OCI-LY1 (cell line): ENCODE data around the gene PRRT2.

Experiments
- H2AFZ ChIP-seq: fragments of 200-600 bp; sonication (generic), shearing (Covaris generic); 2 replicates; pipeline ENCODE4 v1.6.0; 2014; ENCODE audit warnings: antibody characterized with exemption, mild to moderate bottlenecking, low read length
- H3F3A ChIP-seq: fragments of 200-600 bp; sonication (generic), shearing (Covaris generic); 2 replicates; pipeline ENCODE4 v1.6.0; 2014; ENCODE audit warnings: mild to moderate bottlenecking, antibody characterized with exemption, low read length, moderate library complexity; ENCODE audit not compliant: insufficient read depth
- H3K27ac ChIP-seq: fragments of 200-600 bp; sonication (generic); 2 replicates; pipeline ENCODE4 v1.5.1; 2014; ENCODE audit warnings: low read length, mixed run types, mild to moderate bottlenecking, low read depth; ENCODE audit not compliant: poor library complexity, severe bottlenecking
- H3K27me3 ChIP-seq: fragments of 200-600 bp; sonication (generic); 2 replicates; pipeline ENCODE4 v1.6.0; 2014; ENCODE audit warnings: antibody characterized with exemption, mild to moderate bottlenecking, low read length, moderate library complexity; ENCODE audit not compliant: insufficient read depth
- H3K36me3 ChIP-seq: fragments of 200-600 bp; sonication (generic); 2 replicates; pipeline ENCODE4 v1.6.1; 2014; ENCODE audit warnings: mild to moderate bottlenecking, antibody characterized with exemption, low read length, moderate library complexity, mixed read lengths; ENCODE audit not compliant: insufficient read depth
- H3K4me1 ChIP-seq: fragments of 200-600 bp; sonication (generic); 2 replicates; pipeline ENCODE4 v1.5.1; 2014; ENCODE audit warnings: mild to moderate bottlenecking, low read length, moderate library complexity; ENCODE audit not compliant: insufficient read depth, severe bottlenecking
- H3K4me2 ChIP-seq: fragments of 200-600 bp; sonication (generic), shearing (Covaris generic); 2 replicates; pipeline ENCODE4 v1.6.1; 2014; ENCODE audit warnings: low read length
- H3K4me3 ChIP-seq: fragments of 200-600 bp; sonication (generic); 2 replicates; pipeline ENCODE4 v1.5.1; 2014; ENCODE audit warnings: low read length, low read depth, mild to moderate bottlenecking, mixed read lengths; ENCODE audit not compliant: poor library complexity, severe bottlenecking
- H3K79me2 ChIP-seq: fragments of 200-600 bp; shearing (Covaris generic); 2 replicates; pipeline ENCODE4 v1.6.1; 2016; ENCODE audit warnings: mixed run types, low read length, mixed read lengths; ENCODE audit not compliant: insufficient read depth
- H3K9ac ChIP-seq: fragments of 200-600 bp; sonication (generic), shearing (Covaris generic); 2 replicates; pipeline ENCODE4 v1.6.1; 2014; ENCODE audit warnings: mild to moderate bottlenecking, low read length, mixed read lengths
- H3K9me2 ChIP-seq: fragments of 200-600 bp; sonication (generic), shearing (Covaris generic); 2 replicates; pipeline ENCODE4 v1.6.1; 2014; ENCODE audit warnings: low read depth, mild to moderate bottlenecking, low read length, mixed read lengths
- H3K9me3 ChIP-seq: fragments of 200-600 bp; shearing (Covaris generic); 2 replicates; pipeline ENCODE4 v1.6.1; 2014; ENCODE audit warnings: low read length, mixed read lengths
- H4K20me1 ChIP-seq: fragments of 200-600 bp; sonication (generic), shearing (Covaris generic); 2 replicates; pipeline ENCODE4 v1.6.0; 2016; ENCODE audit warnings: mild to moderate bottlenecking, low read length; ENCODE audit not compliant: insufficient read depth
- EZH2 ChIP-seq: fragments of 200-600 bp; sonication (generic), shearing (Covaris generic); IDR thresholded peaks from 2 replicates; pipeline ENCODE4 v1.8.0; 2017; ENCODE audit warnings: borderline replicate concordance, mixed run types, mild to moderate bottlenecking, antibody characterized with exemption, low read length, moderate library complexity, mixed read lengths
- TF ChIP-seq, protein P1 (sequence below): fragments of 200-600 bp; sonication (generic), shearing (Covaris generic); IDR thresholded peaks from 2 replicates; pipeline ENCODE4 v1.5.1; 2017; ENCODE audit warnings: mild to moderate bottlenecking, antibody characterized with exemption, low read length, moderate library complexity, mixed read lengths

The PRRT2 gene

DNA sequence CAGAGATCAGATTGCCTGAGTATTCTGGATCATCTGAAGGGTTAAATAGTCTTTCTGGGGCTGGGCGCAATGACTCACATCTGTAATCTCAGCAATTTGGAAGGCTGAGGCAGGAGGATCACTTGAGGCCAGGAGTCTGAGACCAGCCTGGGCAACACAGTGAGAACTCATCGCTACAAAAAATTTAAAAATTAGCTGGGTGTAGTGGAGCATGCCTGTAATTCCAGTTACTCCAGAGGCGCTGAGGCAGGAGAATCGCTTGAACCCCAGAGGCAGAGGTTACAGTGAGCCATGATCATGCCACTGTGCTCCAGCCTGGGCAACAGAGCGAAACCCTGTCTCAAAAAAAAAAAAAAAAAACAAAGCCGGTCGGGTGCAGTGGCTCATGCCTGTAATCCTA is 23.9 kb downstream of the PRRT2 start:
- Histone ChIP-seq H2AFZ (no peak overlapping the region), H3K9ac (no peak overlapping the region), H3K9me2 (no peaks in the 10 kb centered on the region), H3K9me3 (no peaks in the 10 kb centered on the region), H4K20me1 (no peaks in the 10 kb centered on the region), H3F3A (no peaks in the 10 kb centered on the region), H3K4me2 (no peak overlapping the region), H3K36me3 (no peaks in the 10 kb centered on the region), H3K4me1 (no peaks in the 10 kb centered on the region), H3K4me3 (no peak overlapping the region), H3K27me3 (no peaks in the 10 kb centered on the region), H3K27ac (no peak overlapping the region), H3K79me2 (no peaks in the 10 kb centered on the region)
- TF ChIP-seq EZH2: no peak
- TF ChIP-seq, protein P1, sequence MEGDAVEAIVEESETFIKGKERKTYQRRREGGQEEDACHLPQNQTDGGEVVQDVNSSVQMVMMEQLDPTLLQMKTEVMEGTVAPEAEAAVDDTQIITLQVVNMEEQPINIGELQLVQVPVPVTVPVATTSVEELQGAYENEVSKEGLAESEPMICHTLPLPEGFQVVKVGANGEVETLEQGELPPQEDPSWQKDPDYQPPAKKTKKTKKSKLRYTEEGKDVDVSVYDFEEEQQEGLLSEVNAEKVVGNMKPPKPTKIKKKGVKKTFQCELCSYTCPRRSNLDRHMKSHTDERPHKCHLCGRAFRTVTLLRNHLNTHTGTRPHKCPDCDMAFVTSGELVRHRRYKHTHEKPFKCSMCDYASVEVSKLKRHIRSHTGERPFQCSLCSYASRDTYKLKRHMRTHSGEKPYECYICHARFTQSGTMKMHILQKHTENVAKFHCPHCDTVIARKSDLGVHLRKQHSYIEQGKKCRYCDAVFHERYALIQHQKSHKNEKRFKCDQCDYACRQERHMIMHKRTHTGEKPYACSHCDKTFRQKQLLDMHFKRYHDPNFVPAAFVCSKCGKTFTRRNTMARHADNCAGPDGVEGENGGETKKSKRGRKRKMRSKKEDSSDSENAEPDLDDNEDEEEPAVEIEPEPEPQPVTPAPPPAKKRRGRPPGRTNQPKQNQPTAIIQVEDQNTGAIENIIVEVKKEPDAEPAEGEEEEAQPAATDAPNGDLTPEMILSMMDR: no peak

DNA sequence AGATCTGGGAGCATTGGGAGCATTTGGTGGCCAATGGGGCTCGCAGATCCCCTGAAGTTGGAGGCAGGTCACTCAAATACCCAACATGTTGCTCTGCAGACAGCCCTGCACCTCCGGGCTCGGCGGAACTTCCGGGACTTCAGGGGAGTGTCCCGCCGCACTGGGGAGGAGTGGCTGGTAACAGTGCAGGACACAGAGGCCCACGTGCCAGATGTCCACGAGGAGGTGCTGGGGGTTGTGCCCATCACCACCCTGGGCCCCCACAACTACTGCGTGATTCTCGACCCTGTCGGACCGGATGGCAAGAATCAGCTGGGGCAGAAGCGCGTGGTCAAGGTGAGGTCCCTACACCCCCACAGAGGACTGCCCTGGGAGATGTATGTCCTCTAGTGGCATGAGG is 24.6 kb downstream of the PRRT2 start:
- no peaks in the 10 kb centered on the region for H3K27me3 ChIP-seq
- no peak overlapping the region for H2AFZ ChIP-seq
- no peak overlapping the region for H3K4me2 ChIP-seq
- no peaks in the 10 kb centered on the region for H4K20me1 ChIP-seq
- no peak overlapping the region for H3K27ac ChIP-seq
- H3K9me2 ChIP-seq: no peaks in the 10 kb centered on the region
- H3K4me3 ChIP-seq: no peak overlapping the region
- no peaks in the 10 kb centered on the region for H3K79me2 ChIP-seq
- no peaks in the 10 kb centered on the region for H3K9me3 ChIP-seq
- no peaks in the 10 kb centered on the region for H3K4me1 ChIP-seq
- H3F3A ChIP-seq: no peaks in the 10 kb centered on the region
- TF ChIP-seq, protein P1: no peak
- no peak for TF ChIP-seq EZH2
- no peak overlapping the region for H3K9ac ChIP-seq
- H3K36me3 ChIP-seq: no peaks in the 10 kb centered on the region

DNA sequence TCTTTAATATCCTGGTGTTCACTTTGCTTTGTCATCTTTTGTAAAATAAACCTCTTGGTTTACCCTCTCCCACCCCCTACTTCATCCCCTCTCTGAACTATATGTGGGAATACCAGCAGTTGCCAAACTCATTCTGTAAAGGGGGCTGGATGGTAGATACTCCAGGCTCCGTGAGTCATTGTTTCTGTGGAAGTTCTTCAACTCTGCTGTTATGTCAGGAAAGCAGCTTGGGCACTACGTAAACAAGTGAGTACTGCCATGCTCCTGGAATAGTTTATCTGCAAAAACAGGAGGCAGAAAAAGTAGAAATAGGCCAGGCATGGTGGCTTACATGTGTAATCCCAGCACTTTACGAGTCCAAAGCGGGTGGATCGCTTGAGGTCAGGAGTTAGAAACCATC is 25.8 kb downstream of the PRRT2 start:
- Histone ChIP-seq H3K4me2 (no peak overlapping the region), H3K79me2 (no peaks in the 10 kb centered on the region), H3K27me3 (no peaks in the 10 kb centered on the region), H3K36me3 (no peaks in the 10 kb centered on the region), H3F3A (no peaks in the 10 kb centered on the region), H4K20me1 (no peaks in the 10 kb centered on the region), H3K4me3 (no peak overlapping the region), H3K4me1 (no peaks in the 10 kb centered on the region), H3K27ac (no peak overlapping the region), H3K9me2 (no peaks in the 10 kb centered on the region), H2AFZ (no peak overlapping the region), H3K9me3 (no peaks in the 10 kb centered on the region), H3K9ac (no peak overlapping the region)
- TF ChIP-seq EZH2: no peak
- TF ChIP-seq, protein P1: no peak
